Skeletal muscle cell (primary cell): ENCODE data around the gene APC.
"Not testable (repeated sequence)": the region's sequence is repeated elsewhere in the genome, so short reads cannot be mapped to it uniquely, and the experiment has no call there.

Experiments used
- DNase-seq: peaks from one replicate; pipeline ENCODE4 v3.0.0-alpha.2; 2010; ENCODE audit warnings: low read depth
- H3K4me3 ChIP-seq: 2 replicates; pipeline ENCODE4 v1.5.1; 2011; ENCODE audit warnings: low read depth, mild to moderate bottlenecking, control low read depth, low read length, moderate library complexity

The APC gene

GRCh38 chr5:112844489-112844888 is 106.8 kb downstream of the APC start:
- DNase-seq: no peak
- H3K4me3 ChIP-seq: no peak overlapping the region

- DNase-seq: no peak
- no peak overlapping the region for H3K4me3 ChIP-seq
Measured at GRCh38 chr5:112846556-112846955, 108.9 kb downstream of the APC start.

DNA sequence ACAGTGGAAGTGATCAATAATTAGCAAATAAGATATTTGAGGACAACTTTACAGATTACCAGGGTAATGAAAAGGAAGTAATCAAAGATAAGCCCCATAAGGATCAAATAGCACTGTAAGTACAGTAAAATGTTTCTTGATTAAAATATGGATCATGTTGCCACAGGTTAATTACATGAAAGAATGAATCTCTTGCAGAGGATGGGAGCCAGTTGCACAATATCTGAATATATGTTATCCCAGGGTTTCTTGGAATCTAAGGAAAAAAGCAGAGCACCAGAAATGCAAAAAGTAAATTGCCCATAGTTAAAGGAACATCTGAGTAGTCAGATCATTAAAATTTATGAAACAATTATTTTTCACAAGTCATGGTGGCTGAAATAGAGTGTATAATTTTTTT is 109.6 kb downstream of the APC start:
- H3K4me3 ChIP-seq: no peak overlapping the region
- DNase-seq: no peak

DNA sequence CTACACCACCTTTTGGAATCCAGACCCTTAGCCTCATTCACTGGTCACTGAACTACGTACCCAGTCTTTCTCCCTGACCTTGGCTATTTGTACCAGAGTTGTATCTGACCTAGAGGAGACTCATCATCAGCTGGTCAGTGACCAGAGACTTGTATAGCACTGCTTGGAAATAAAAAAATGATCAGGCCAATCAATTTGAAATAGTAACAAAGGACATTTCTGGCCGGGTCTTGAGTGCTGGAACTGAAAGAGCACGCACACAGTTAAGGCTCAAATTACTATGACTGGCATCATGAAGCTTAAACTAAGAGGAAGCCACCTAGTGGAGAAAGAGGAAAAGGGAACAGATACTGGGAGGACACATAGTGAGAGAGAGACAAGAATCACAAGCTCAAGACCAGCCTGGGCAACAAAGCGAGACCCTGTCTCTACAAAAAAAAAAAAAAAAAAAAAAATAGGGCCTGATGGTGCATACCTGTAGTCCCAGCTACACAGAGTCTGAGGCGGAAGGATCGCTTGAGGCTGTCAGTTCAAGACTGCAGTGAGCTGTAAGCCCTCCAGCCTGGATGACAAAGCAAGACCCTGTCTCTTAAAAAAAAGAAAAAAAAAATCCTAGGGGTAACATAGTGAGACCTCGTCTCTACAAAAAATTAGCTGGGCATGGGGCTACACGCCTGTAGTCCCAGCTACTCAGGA is 110.6 kb downstream of the APC start:
- no peak overlapping the region for H3K4me3 ChIP-seq
- DNase-seq: peak; percentile 51

- H3K4me3 ChIP-seq: no peak overlapping the region
- no peak for DNase-seq
Measured at GRCh38 chr5:112849912-112850311, 112.2 kb downstream of the APC start.

- DNase-seq: no peak
- H3K4me3 ChIP-seq: no peak overlapping the region
Measured at GRCh38 chr5:112854651-112855050, 117.0 kb downstream of the APC start.

DNA sequence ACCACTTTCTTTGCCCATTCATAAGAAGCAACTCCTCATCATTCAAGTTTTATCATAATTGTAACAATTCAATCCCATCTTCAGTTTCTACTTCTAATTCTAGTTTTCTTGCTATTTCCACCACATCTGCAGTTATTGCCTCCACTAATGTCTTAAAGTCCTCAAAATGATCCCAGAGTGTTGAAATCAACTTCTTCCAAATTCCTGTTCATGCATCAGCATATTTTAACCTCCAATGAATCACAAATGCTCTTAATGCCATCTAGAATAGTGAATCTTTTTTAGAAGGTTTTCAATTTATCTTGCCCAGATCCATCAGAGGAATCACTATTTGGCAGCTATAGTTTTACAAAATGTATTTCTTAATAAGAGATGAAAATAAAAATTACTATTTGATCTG is 120.2 kb downstream of the APC start:
- no peak for DNase-seq
- no peak overlapping the region for H3K4me3 ChIP-seq

DNA sequence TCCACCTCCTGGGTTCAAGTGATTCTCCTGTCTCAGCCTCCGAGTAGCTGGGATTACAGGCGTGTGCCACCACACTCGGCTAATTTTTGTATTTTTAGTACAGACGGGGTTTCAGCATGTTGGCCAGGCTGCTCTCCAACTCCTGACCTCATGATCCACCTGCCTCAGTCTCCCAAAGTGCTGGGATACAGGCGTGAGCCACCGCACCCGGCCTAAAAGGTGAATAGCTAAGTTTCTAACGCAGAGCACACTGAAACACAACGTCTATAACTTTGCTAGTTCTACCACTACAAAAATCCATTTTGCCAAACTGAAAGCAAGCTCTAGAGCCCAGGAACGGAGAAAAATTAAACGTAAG is 122.9 kb downstream of the APC start:
- DNase-seq: not testable (repeated sequence)
- peak overlapping the region; percentile 93 for H3K4me3 ChIP-seq

- H3K4me3 ChIP-seq: peak within 1 kb of the TSS; percentile 93
- peak; percentile 94 for DNase-seq
Measured at GRCh38 chr5:112860929-112861637, 123.4 kb downstream of the APC start, which contains the start of gene SRP19. SRP19 (plus strand) TSS chr5:112861287; CDS start chr5:112861377, 90 bp downstream.

DNA sequence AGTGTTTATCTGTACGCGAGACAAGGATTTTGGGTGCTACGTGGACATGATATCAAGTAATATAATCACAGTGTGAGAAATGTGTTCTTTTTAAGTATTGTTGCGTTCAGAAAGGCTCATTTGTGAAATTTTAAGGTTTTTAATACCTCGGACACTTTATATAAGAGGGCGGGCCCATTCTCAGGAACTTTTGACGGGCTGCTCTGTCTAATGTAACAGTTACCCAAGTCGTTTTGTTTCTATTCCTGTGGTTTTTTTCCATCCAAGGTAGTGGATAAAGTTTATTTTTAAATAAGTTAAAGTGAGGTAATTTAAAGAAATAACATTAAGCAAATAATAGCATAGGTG is 123.9 kb downstream of the APC start:
- H3K4me3 ChIP-seq: peak overlapping the region; percentile 93
- DNase-seq: no peak

DNA sequence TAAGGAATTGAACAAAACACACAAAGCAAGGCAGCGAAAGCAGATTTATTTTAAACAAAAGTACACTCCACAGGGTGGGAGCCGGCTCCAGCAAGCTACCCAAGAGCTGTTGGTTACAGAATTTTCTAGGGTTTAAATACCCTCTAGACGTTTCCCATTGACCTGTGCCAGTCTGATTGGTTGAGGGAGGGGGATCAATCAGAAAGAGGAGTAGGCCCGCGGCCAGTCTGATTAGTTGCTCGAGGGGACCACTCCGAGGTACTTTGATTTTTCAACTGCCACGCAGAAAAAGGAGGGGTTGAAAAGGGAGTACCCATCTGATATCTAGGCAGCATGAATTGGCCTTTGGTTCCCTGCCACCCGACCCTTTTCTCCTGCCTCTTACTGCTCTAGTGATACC is 124.4 kb downstream of the APC start:
- no peak for DNase-seq
- peak overlapping the region; percentile 93 for H3K4me3 ChIP-seq

- no peak for DNase-seq
- no peak overlapping the region for H3K4me3 ChIP-seq
Measured at GRCh38 chr5:112863549-112863948, 125.9 kb downstream of the APC start.

DNA sequence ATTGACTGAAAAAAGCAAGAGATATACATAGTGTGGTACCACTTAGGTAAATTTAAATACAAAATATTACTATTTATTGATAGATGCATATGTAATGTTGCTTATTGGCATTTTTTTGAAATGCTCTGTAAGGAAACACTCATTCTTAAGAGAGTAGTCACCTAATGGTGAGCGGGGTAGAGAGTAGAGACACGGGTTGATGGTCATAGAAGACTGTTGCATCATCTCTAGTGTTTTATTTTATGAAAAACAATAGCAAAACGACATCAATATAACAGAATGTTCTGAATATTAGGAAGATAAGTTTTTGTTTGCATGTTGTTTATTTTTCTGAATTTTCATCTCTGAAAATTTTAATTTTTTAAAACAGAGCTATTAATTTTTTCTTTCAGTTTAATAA is 127.4 kb downstream of the APC start:
- no peak for DNase-seq

GRCh38 chr5:112866739-112867138 is 129.1 kb downstream of the APC start:
- no peak for DNase-seq
- no peak overlapping the region for H3K4me3 ChIP-seq

More for the DNA sequence above, 127.4 kb downstream of the APC start:
- H3K4me3 ChIP-seq: no peak overlapping the region

GRCh38 chr5:112867411-112867810 is 129.7 kb downstream of the APC start:
- no peak for DNase-seq
- H3K4me3 ChIP-seq: no peak overlapping the region

- H3K4me3 ChIP-seq: no peak overlapping the region
- DNase-seq: no peak
Measured at GRCh38 chr5:112869948-112870347, 132.3 kb downstream of the APC start.

- H3K4me3 ChIP-seq: no peak overlapping the region
- no peak for DNase-seq
Measured at GRCh38 chr5:112870966-112871365, 133.3 kb downstream of the APC start.

- no peak for DNase-seq
- H3K4me3 ChIP-seq: no peak overlapping the region
Measured at GRCh38 chr5:112876362-112876761, 138.7 kb downstream of the APC start.

DNA sequence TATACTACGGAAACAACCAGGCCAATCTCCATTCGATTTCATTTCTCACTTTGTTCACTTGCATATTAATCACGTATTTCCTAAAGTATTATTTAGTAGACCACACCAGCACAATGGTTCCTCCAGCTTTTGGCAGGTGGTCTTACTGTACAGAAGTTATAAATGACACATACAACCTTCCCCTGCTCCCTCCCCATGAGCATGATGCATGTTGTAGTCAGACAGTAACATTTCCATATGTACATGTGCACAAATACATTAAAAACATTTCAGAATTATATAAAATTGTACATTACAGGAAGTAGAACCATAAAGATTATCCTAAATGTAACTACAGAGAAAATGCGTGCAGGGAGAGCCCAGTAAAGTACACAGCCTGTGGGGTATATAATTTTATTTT is 140.4 kb downstream of the APC start:
- no peak overlapping the region for H3K4me3 ChIP-seq
- DNase-seq: no peak

- H3K4me3 ChIP-seq: no peak overlapping the region
- no peak for DNase-seq
Measured at GRCh38 chr5:112878760-112879159, 141.1 kb downstream of the APC start.
